GM12892 (cell line): Measurements from ENCODE around the gene CIB4.

Experiments used
- DNase-seq: peaks from one replicate; pipeline ENCODE4 v3.0.0; 2011; ENCODE audit not compliant: insufficient read length
- FAIRE-seq: peaks from 2 replicates; lab custom pipeline; 2011; peaks lifted over from hg19 to GRCh38; lab: Jason Lieb, UNC
- POLR2A ChIP-seq: IDR thresholded peaks from 2 replicates; pipeline ENCODE4 v1.6.1; 2011; ENCODE audit warnings: low read depth, low read length, control low read depth
- POLR2AphosphoS5 ChIP-seq: IDR thresholded peaks from 2 replicates; pipeline ENCODE4 v1.6.1; 2011; ENCODE audit warnings: low read depth, low read length, control low read depth
- TAF1 ChIP-seq: IDR thresholded peaks from 2 replicates; pipeline ENCODE4 v1.6.1; 2011; ENCODE audit warnings: low read depth, mild to moderate bottlenecking, control low read depth, low read length, borderline replicate concordance

Gene CIB4

DNA sequence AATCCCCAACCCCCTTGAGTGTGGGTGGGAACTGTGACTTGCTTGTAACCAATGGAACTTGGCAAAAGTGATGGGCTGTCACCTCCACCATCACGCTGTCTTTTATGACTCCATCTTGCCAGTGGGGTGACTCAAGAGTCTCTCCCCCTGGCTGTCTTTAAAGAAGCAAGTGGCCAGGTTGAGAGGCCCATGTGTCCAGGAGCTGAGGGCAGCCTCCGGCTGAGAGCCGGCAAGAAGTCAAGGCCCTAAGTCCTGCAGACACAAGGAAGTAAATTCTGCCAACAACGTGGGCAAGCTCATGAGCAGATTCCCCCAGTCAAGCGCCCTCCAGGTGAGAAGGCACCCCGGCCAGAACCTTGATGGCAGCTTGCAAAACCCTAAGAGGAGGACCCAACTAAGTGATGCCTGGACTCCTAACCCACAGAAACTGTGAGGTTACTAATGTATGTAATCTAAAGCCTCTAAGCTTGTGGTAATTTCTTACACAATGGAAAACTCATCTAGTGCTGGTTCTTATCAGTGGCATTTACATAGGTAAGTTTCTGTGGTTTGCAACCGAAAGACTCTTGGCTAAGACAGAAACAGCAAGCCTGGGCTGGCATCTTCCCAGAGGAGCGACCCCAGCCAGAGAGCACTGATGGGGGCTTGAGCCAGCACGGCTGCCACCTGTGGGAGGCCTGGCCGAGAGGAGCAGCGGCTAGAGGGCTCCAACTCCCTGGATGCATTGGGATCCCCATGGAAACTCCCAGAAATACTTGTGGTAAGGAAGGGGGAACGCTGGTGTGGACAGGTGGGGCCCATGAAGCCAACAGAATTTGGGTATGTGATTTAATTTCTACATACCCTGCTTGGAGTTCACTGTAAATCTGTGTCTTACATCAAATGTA, 49.3 kb downstream of the CIB4 start:
- DNase-seq (no peak), FAIRE-seq (no peak)
- TF ChIP-seq TAF1 (no peak), POLR2A (no peak), POLR2AphosphoS5 (no peak)

DNA sequence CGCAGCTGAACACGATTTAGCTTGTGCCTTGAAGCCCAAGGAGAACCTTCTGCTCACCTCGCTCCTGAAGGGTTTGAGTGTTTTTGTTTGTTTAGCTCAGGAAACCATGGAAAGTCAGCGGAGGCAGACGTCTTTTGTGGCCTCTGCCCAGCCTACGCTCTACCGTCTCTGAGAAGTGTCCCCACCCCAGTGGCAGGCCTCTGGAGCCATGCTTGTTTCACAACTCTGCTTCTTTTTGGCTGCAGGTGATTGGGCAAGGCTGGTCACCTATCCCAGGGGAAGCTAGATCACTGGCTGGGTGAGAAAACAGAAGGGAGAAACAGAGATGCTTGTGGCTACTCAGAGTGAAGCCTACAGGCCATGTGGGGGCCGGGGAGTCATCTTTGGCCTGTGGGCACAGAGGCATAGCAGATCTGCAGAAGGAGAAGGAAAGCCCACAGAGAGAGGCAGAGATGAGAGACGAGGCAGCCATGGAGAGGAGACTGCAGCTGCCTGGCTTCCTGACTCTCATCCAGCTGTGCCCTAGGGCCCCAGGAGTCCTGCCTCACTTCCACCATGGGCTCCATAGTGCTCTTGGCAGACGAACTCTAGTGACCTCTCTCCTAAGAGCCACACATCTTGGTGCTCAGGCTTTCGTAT, 50.1 kb downstream of the CIB4 start:
- TF ChIP-seq POLR2A (no peak), TAF1 (no peak), POLR2AphosphoS5 (no peak)
- DNase-seq = no peak
- no peak for FAIRE-seq

DNA sequence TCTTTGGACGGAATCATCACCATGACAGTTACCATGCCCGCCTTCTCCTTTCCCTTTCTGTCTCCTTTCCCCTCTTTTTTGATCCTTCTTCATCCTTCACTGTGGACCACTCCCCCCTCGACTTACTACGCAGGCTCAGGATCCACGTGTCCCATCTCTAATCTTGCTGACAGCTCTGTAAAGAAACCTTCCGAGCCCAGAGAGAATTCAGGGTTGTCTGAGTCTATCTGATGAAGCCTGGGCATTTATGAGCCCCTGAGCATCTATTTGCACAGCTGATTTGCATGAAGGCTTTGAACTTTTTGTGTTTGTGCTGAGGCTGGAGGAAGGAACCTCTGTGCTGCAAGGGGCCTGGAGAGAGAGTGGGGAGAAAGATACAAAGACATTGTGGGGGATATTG, 50.7 kb downstream of the CIB4 start:
- TF ChIP-seq POLR2A (no peak), TAF1 (no peak), POLR2AphosphoS5 (no peak)

DNA sequence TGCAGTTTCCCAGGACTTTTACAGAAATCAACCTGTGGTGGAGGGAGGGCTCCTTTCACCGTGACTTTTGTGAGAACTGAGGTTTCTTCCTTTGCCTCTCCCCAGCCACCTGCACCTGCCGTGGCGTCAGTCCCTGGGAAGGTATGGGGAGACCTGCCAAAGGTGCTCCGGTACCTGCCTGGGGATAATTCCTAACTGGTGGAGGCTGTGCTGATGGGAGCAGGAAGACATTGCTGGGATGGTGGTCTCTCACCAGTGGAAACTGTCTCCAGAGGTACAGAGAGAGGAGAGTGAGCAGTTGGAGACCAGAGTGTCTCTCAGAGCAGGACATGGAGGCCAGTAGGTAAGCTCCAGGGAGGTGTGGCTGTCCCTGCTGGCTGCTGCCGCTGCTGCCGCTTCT, 52.6 kb downstream of the CIB4 start:
- FAIRE-seq (no peak), DNase-seq (no peak)
- TF ChIP-seq TAF1 (no peak), POLR2A (no peak), POLR2AphosphoS5 (no peak)

More for the DNA sequence above, 50.7 kb downstream of the CIB4 start:
- FAIRE-seq = no peak
- no peak for DNase-seq

DNA sequence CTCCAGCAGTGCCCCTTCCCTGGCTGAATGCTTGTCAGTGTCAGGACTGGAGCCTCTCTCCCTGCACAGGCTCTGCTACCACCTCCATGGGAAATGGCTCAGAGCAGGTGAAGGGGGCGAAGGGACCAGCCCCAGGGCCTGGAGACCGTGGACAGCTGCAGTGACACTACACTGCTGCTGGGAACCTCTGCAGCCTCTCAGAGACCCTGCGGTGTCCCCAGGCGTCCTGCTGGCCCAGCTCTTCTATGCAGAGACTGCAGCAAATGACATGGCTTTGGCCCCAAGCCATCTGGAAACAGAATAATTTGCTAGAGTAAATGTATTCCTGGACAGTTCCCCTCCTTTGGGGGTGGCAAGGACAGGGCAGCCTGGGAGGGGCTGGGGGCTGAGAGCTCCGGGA, 53.2 kb downstream of the CIB4 start:
- TF ChIP-seq POLR2A (no peak), TAF1 (no peak)
- FAIRE-seq = no peak
- DNase-seq = no peak

DNA sequence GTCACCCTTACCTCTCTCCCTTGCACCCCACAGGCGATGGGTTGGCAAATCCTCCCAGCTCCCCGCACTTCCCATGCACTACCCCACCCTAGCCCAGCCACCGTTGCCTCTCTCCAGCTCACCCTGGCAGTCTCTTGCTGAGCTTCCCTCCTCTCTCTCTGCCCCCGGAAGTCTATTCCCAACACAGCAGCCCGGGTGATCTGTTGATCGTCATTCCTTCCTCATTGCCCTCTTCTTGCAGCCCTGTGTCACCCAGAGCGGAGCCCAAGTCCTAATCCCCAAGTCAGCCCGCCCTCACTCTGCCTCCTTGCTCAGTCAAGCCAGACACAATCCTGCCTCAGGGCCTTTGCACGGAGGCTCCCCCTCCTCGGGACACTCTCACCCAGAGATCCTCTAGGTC, 55.2 kb downstream of the CIB4 start:
- TF ChIP-seq TAF1 (no peak), POLR2AphosphoS5 (no peak), POLR2A (no peak)
- DNase-seq (no peak), FAIRE-seq (no peak)

DNA sequence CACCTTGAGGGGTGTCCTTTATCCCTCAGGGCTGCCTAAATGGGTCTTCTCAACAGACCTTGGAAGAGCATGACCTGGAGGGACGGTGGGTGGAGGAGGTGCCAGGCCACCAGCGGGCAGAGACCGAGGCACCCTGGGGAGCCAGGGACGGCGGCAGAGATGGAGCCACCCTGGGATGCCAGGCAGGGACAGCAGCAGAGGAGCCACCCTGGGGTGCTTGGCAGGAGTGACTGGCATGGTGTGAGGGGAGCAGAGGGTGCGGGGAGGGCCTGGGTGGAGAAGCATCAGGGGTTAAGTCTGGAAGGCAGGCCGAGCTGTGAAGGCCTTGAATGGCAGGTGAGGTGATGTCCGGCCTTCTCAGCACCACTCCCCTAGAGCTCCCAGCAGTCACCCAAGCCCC, 56.1 kb downstream of the CIB4 start:
- TF ChIP-seq POLR2AphosphoS5 (no peak), POLR2A (no peak), TAF1 (no peak)
- DNase-seq (no peak), FAIRE-seq (no peak)

DNA sequence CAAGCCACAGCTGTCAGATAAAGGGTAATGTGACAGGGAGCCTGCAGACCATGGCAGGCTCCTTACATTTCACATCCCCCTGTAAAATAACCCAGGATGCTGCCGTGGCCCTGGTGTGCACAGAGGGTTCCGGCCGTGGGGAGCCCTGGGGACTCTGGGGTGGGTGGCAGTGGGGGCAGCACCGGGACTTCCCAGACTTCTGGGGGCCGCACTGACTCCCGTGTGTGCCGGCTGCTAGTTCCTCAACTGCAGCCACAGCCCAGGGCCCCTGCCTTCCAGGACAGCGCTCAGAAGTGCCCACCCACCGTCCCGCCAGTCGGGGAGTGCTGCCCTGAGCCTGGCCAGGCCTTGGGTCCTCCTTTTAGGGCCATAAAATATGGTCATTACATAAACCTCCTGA, 56.5 kb downstream of the CIB4 start:
- FAIRE-seq (no peak), DNase-seq (no peak)
- TF ChIP-seq POLR2AphosphoS5 (no peak), TAF1 (no peak), POLR2A (no peak)

DNA sequence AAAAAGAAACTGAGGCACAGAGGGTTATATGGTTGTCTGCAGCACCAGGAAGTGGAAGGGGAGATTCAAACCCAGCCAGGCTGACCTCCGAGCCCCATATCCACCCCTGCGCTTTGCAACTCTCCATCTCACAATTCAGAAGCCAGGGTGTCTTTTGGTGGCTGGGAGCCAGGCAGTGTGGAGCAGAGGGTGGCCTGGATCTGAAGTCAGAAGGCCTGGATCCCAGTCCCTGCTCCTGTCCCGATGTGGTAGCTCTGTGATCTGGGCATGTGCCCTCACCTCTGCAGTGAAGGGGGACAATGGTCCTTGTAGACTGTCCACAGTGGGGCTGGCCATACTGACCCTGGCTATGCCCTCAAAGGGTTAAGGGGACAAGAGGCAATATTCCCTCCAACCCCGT, 57.0 kb downstream of the CIB4 start:
- TF ChIP-seq POLR2A (no peak), POLR2AphosphoS5 (no peak), TAF1 (no peak)
- FAIRE-seq = no peak
- no peak for DNase-seq

DNA sequence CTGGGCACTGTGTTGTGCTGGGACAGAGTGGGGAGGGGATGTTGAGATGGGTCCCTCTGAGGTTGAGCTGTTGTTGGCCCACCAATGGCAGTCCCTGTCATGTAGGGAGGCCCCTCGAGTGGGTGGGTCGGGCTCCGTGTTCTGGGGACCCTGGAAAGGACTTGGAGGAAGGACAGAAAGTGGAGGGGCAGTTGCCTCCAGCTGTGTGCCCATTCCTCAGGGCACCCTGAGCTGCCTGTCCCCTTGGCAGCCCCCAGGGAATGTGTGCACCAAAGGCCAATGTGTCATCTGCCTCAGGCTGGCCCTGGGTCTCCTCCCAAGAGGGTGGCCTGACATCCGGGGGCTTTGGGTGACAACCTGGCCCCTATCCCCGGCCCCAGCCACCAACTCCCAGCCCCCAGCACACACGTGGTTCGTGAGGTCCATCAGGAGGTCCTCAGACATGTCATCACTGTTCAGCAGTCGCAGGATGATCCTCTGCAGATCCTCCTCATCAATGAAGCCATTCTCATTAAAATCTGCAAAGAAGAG, 57.7 kb downstream of the CIB4 start:
- DNase-seq (no peak), FAIRE-seq (no peak)
- TF ChIP-seq POLR2AphosphoS5 (no peak), TAF1 (no peak), POLR2A (no peak)

DNA sequence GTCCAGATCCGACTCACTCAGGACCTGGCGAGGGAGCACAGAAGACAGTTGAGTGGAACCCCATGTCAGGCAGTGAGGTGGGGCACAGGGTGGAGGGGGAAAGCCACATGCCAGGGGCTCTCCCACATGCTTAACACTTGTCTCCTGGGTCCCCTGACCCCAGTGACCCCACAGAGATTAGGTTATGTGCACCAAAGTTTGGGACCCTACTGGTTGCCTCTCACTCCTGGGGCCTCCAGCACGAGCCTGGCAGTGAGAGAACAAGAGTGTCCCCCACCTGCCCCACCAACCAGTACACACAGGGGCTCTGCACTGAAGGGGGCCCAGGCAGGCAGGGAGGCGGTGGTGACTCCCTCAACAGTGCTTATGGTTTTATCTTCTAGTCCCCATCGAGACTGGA, 58.3 kb downstream of the CIB4 start:
- FAIRE-seq = no peak
- DNase-seq = no peak
- TF ChIP-seq POLR2A (no peak), POLR2AphosphoS5 (no peak), TAF1 (no peak)
